Sciatic nerve (tissue), 2 donors: Measurements from ENCODE around the gene IFT57. TPM values are rescaled to one million over a fixed set of nuclear protein-coding genes. Genes with fewer than 3 reads are reported as not detected.

Source experiments
- ATAC-seq: fragments of 200-7000 bp; cut with Tn5 transposase; one replicate; pipeline ENCODE4 v1.9.1; 2020; ENCODE audit warnings: mild to moderate bottlenecking, moderate library complexity
- DNase-seq: peaks from one replicate; pipeline ENCODE4 v3.0.0-alpha.2; 2020; ENCODE audit warnings: low spot score
- intact Hi-C: fragments of 100-400 bp; cut with DNase I; formaldehyde crosslinking; loops from one replicate; pipeline ENCODE4 v1.14.2; 2022
- total RNA-seq: library from RNA; stranded (reverse); fragmentation: NEBNext Ultra II Directional; extraction: Animal tissue kit (Norgen Biotek cat#: 25700); gene quantifications from one replicate; pipeline ENCODE4 v1.2.1, GENCODE V29; 2021
- donor health status: DM: no; HTN: no; CAD: no.
- donor health status: DM: no; HTN: no; CAD: no.

Gene IFT57
- total RNA-seq, 1 donor from 2014 or later: 43.4 TPM

- ATAC-seq (peak; percentile 6), DNase-seq (no peak)
- intact Hi-C loops: no loop called here
Observed at GRCh38 chr3:108222853-108223565, 785 bp upstream of the IFT57 start.

- no peak for ATAC-seq
- intact Hi-C loops: no loop called here
- no peak for DNase-seq
Observed at GRCh38 chr3:108221393-108221792, 831 bp downstream of the IFT57 start.

DNA sequence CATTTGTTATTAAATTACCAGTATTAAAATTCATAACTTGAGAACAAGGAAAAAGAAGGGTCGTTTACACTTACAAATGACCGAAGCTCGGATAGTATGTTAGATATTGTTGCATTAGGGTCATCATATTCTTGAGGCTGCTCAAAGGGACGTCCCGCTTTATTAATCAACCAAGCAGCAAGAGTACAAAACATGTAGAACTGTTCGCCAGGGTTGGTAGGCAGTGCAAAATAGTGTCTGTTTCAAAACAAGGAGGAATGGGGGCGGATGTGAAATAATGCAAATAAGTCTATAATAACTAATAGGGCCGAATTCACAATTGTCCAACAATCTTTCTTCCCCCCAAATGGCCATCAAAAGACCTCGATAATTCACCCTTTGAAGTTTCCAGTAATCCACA is 2.9 kb downstream of the IFT57 start:
- DNase-seq (no peak), ATAC-seq (no peak)
- intact Hi-C loops: no loop called here

- no peak for DNase-seq
- intact Hi-C loops: no loop called here
- no peak for ATAC-seq
Observed at GRCh38 chr3:108218811-108219210, 3.4 kb downstream of the IFT57 start.

GRCh38 chr3:108215871-108216270 is 6.4 kb downstream of the IFT57 start:
- intact Hi-C loops: no loop called here
- no peak for DNase-seq
- ATAC-seq: no peak

- intact Hi-C loops: no loop called here
- ATAC-seq: no peak
- DNase-seq: no peak
Observed at GRCh38 chr3:108209579-108209978, 12.6 kb downstream of the IFT57 start.

- DNase-seq (no peak), ATAC-seq (no peak)
- intact Hi-C loops: no loop called here
Observed at GRCh38 chr3:108208831-108209230, 13.4 kb downstream of the IFT57 start.

DNA sequence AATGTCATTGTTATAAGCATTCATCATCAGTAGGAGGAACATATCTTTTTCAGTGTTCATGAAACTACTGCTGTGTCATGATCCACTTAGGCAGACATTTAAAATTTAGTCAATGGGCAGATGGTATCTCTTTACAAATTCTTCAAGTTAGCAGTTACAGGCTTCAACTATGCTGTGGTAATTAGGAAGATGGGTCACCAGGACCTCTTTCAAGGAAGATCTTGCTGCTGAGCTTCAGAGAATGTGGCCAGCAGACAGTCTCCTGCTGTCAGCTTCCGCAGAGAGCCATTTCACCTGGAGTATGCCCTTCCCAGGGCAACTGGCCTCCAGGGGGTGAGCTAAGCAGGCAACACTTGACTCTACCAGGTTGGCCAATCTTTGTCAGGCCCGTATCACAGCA is 19.4 kb downstream of the IFT57 start:
- ATAC-seq (no peak), DNase-seq (no peak)
- intact Hi-C loops: no loop called here

DNA sequence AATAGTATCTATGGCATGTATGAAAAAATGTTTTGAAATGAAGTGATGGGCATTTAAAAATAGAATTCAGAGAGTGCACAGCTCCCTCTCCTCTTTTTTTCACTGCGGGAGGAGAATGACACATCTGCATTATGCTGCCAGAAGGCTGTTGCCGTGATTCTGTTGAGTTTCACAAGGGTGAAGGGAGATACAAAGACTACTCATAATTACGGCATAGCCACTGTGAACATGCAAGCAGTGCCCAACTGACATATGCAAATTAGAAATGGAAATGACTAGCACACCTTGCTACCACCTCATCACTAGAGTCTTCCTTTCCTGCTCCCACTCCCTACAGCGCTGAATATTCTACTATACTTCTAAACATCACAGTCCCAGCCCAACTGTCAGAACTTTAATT is 20.1 kb downstream of the IFT57 start:
- ATAC-seq (no peak), DNase-seq (no peak)
- intact Hi-C loops: no loop called here

GRCh38 chr3:108201258-108201657 is 21.0 kb downstream of the IFT57 start:
- ATAC-seq (no peak), DNase-seq (no peak)
- intact Hi-C loops: no loop called here

DNA sequence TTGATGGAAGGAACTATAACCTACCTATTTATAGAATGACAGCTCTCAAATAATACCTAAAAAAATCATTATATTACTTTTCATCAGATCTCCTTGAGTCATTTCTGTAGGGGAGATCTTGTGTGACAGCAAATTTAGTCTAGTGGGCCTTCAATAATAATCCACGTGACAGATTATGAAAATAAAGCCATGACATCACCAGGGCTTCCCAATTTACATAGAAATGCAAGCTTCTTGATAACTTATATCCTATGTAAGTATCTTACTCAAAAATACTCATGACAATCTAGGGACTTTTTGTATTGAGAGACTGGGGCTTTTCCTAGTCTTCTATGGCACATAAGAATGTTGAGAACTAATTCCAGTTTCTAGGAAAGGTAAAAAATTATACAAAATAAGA is 21.6 kb downstream of the IFT57 start:
- no peak for ATAC-seq

GRCh38 chr3:108200024-108200423 is 22.2 kb downstream of the IFT57 start:
- intact Hi-C loops: no loop called here
- DNase-seq (no peak), ATAC-seq (no peak)

More for the DNA sequence above, 21.6 kb downstream of the IFT57 start:
- no peak for DNase-seq
- intact Hi-C loops: no loop called here

DNA sequence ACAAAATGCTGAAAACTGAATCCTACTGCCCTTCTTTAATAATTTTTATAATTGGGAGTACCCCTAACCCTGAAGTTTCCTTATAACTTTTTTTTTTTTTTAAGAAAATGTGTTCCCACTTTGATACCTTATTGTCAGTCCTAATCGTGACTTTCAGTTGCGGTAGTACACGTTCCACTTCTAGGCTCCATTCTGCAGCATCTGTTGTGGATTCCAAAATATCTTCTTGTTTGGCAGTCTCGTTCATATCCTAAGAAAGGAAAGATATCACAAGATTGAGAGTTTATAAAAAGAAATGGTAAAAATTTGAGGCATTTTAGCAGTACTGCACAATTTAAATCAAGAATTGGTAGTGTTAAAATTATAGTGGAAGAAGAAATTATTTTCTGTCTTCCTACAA is 30.8 kb downstream of the IFT57 start:
- intact Hi-C loops: no loop called here
- DNase-seq: no peak
- no peak for ATAC-seq

GRCh38 chr3:108190346-108190745 is 31.9 kb downstream of the IFT57 start:
- no peak for DNase-seq
- no peak for ATAC-seq
- intact Hi-C loops: no loop called here

- DNase-seq: no peak
- intact Hi-C loops: no loop called here
- no peak for ATAC-seq
Observed at GRCh38 chr3:108189440-108189839, 32.8 kb downstream of the IFT57 start.

- ATAC-seq (no peak), DNase-seq (no peak)
- intact Hi-C loops: no loop called here
Observed at GRCh38 chr3:108185536-108185935, 36.7 kb downstream of the IFT57 start.

GRCh38 chr3:108184824-108185223 is 37.4 kb downstream of the IFT57 start:
- DNase-seq (no peak), ATAC-seq (no peak)
- intact Hi-C loops: no loop called here

DNA sequence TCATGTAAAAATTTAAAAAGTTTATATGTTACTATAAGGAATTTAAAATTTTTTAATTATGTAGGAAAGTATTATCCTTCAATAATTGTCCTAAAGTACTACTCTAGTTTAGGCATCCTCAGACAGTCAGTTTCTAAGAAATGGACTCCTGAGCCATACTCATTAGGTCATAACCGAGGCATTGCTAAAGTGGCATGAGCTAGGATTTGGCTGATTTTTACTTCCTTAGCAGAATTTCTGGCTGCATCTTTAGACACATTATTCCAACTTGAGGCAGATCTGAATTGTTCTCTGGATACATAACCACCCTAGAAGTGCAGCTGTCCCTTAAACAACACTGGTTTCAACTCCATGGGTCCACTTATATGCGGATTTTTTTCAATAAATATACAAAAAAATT is 38.3 kb downstream of the IFT57 start:
- no peak for DNase-seq
- intact Hi-C loops: no loop called here
- ATAC-seq: no peak

DNA sequence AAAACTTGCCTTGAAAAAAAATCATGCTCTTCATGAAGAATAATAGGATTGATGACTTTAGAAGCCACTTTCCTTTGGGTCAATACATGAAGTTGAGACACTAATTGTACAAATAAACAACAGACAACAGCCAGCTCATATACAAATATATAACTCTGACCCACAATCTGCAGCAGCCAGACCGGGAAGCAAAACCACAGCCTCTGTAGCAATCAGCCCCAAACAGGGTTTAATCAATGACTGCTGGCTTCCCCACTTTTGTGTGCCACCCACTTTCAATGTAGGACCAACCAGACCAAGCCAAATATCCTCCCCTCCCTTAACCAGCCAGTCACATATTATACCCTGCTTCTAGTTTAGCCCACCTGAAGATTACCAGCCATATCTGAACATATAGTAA is 39.0 kb downstream of the IFT57 start:
- no peak for ATAC-seq
- no peak for DNase-seq
- intact Hi-C loops: no loop called here

GRCh38 chr3:108182339-108182738 is 39.9 kb downstream of the IFT57 start:
- intact Hi-C loops: no loop called here
- ATAC-seq (no peak), DNase-seq (no peak)

- no peak for ATAC-seq
- intact Hi-C loops: no loop called here
- DNase-seq: no peak
Observed at GRCh38 chr3:108181172-108181571, 41.1 kb downstream of the IFT57 start.
